Measurements from ENCODE around the gene KIAA0319L. TPM values are rescaled to one million over a fixed set of nuclear protein-coding genes. Genes with fewer than 3 reads are reported as not detected.

Gene KIAA0319L
- total RNA-seq, 4 donors from 2014 or later = 28.5 to 35.7 (median 32.7) TPM

- DNase-seq (ENCODE audit: extremely low spot score) = no peak
- peak overlapping the region; percentile 98 to 99 (median 98) for H3K27ac ChIP-seq (replicated peaks in 1 of 4)
- no peaks in the 10 kb centered on the region for H3K9me3 ChIP-seq
- 71% methylated on average over 7 of the region's 7 CpGs for WGBS
- H3K27me3 ChIP-seq = peaks cover 0 to 5% (median 0%) of the 10 kb centered on the region in 4 donors
- intact Hi-C loops (cut with DNase I) = loop anchor here (5.0 kb wide), 1 partner anchor 367 kb away; the partner anchor contains the start of gene SFPQ
- H3K4me3 ChIP-seq = no peak overlapping the region
- H3K4me1 ChIP-seq = peaks cover 52 to 71% (median 64%) of the 10 kb centered on the region in 4 donors
- peaks cover 0 to 30% (median 26%) of the 10 kb centered on the region in 4 donors for H3K36me3 ChIP-seq
- no peak for TF ChIP-seq CTCF (IDR thresholded peaks at IDR 0.05)
- TF ChIP-seq POLR2AphosphoS5 (IDR thresholded peaks at IDR 0.05) = no peak
- no peak for TF ChIP-seq POLR2A (IDR thresholded peaks at IDR 0.05; ENCODE audit: low read depth)
- no peak for TF ChIP-seq EP300 (IDR thresholded peaks at IDR 0.05)
Measured at GRCh38 chr1:35559317-35559944, 2.2 kb upstream of the KIAA0319L start.

- no peak for DNase-seq (ENCODE audit: extremely low spot score)
- Histone ChIP-seq H3K9me3 (no peaks in the 10 kb centered on the region), H3K27ac (replicated peaks in 1 of 4) (peak overlapping the region; percentile 98 to 99 (median 98)), H3K36me3 (peaks cover 0 to 28% (median 22%) of the 10 kb centered on the region in 4 donors), H3K4me1 (peaks cover 58 to 79% (median 72%) of the 10 kb centered on the region in 4 donors), H3K27me3 (peaks cover 0 to 5% (median 0%) of the 10 kb centered on the region in 4 donors), H3K4me3 (peak overlapping the region; percentile 94 to 98 (median 96))
- WGBS = 21% methylated on average over 25 of the region's 26 CpGs
- TF ChIP-seq CTCF (IDR thresholded peaks at IDR 0.05) (no peak), EP300 (IDR thresholded peaks at IDR 0.05) (no peak), POLR2A (IDR thresholded peaks at IDR 0.05; ENCODE audit: low read depth) (no peak), POLR2AphosphoS5 (IDR thresholded peaks at IDR 0.05) (no peak)
- intact Hi-C loops (cut with DNase I) = loop anchor here (5.0 kb wide), 1 partner anchor 366 kb away; the partner anchor contains the start of gene SFPQ
Measured at GRCh38 chr1:35558374-35559316, 1.4 kb upstream of the KIAA0319L start.

- Histone ChIP-seq H3K4me3 (peak within 1 kb of the TSS; percentile 94 to 98 (median 96)), H3K9me3 (no peaks in the 10 kb centered on the region), H3K36me3 (peaks cover 3 to 27% (median 21%) of the 10 kb centered on the region in 4 donors), H3K27me3 (peaks cover 0 to 5% (median 0%) of the 10 kb centered on the region in 4 donors), H3K4me1 (peaks cover 58 to 86% (median 77%) of the 10 kb centered on the region in 4 donors), H3K27ac (replicated peaks in 1 of 4) (peak within 1 kb of the TSS; percentile 98 to 99 (median 98))
- peak; percentile 7 to 69 for TF ChIP-seq POLR2AphosphoS5 (IDR thresholded peaks at IDR 0.05)
- no peak for TF ChIP-seq CTCF (IDR thresholded peaks at IDR 0.05)
- no peak for TF ChIP-seq EP300 (IDR thresholded peaks at IDR 0.05)
- DNase-seq (ENCODE audit: extremely low spot score) = peak; percentile 100
- 1% methylated on average over 38 of the region's 58 CpGs for WGBS
- intact Hi-C loops (cut with DNase I) = loop anchor here (5.0 kb wide), 1 partner anchor 365 kb away; the partner anchor contains the start of gene SFPQ
Measured at GRCh38 chr1:35557611-35558373, 589 bp upstream of the KIAA0319L start, which contains the start of gene NCDN. TSS of gene NCDN (plus strand) at chr1:35557799. CDS start at chr1:35558191, 392 bp downstream.

GRCh38 chr1:35556484-35557117 is 602 bp downstream of the KIAA0319L start:
- intact Hi-C loops (cut with DNase I) = loop anchor here (5.0 kb wide), 1 partner anchor 364 kb away; the partner anchor contains the start of gene SFPQ
- Histone ChIP-seq H3K4me1 (peaks cover 58 to 80% (median 75%) of the 10 kb centered on the region in 4 donors), H3K4me3 (peak overlapping the region; percentile 94 to 98 (median 96)), H3K36me3 (peaks cover 7 to 27% (median 22%) of the 10 kb centered on the region in 4 donors), H3K27ac (replicated peaks in 1 of 4) (peak overlapping the region; percentile 98 to 99 (median 98)), H3K9me3 (no peaks in the 10 kb centered on the region), H3K27me3 (peaks cover 0 to 5% (median 0%) of the 10 kb centered on the region in 4 donors)
- DNase-seq (ENCODE audit: extremely low spot score) = no peak
- TF ChIP-seq POLR2AphosphoS5 (IDR thresholded peaks at IDR 0.05) (no peak), CTCF (IDR thresholded peaks at IDR 0.05) (no peak), POLR2A (IDR thresholded peaks at IDR 0.05; ENCODE audit: low read depth) (no peak), EP300 (IDR thresholded peaks at IDR 0.05) (no peak)
- under 1% methylated on average over 10 of the region's 17 CpGs for WGBS

Measured in esophagus muscularis mucosa (tissue), 4 donors.